Activated naive CD8-positive, alpha-beta T cell treated with anti-CD3 and anti-CD28 coated beads, Interleukin-2, amount 10 ng/mL, durations not matched to agents 7 days and 5 days (primary cell): Measurements from ENCODE around the gene PPIG. TPM values are rescaled to one million over a fixed set of nuclear protein-coding genes. Genes with fewer than 3 reads are reported as not detected.
"Not testable (repeated sequence)": the region's sequence is repeated elsewhere in the genome, so short reads cannot be mapped to it uniquely, and the experiment has no call there.

ENCODE experiments used
- ATAC-seq: fragments of 150-1000 bp; cut with Tn5 transposase; one replicate; pipeline ENCODE4 v1.10.0; 2021; ENCODE audit warnings: low read depth, moderate library complexity
- POLR2A ChIA-PET: fragments of 350-600 bp; sonication (Branson Sonifier 250); formaldehyde crosslinking; loops from one replicate; lab custom pipeline; 2021; ENCODE audit warnings: antibody characterized with exemption; lab: Charles Lee
- DNase-seq: peaks from one replicate; pipeline ENCODE4 v3.0.0; 2021
- H3K27ac Mint-ChIP-seq: one replicate; pipeline ENCODE4 v1.8.0; 2022; ENCODE audit warnings: mild to moderate bottlenecking, mixed read lengths
- H3K27me3 Mint-ChIP-seq: one replicate; pipeline ENCODE4 v1.8.0; 2022; ENCODE audit warnings: mild to moderate bottlenecking, moderate library complexity, mixed read lengths
- H3K36me3 Mint-ChIP-seq: one replicate; pipeline ENCODE4 v1.8.0; 2021; ENCODE audit warnings: mild to moderate bottlenecking, mixed read lengths
- H3K4me1 Mint-ChIP-seq: one replicate; pipeline ENCODE4 v1.8.0; 2021; ENCODE audit warnings: mixed read lengths
- H3K4me3 Mint-ChIP-seq: one replicate; pipeline ENCODE4 v1.8.0; 2022; ENCODE audit warnings: mild to moderate bottlenecking, moderate library complexity, mixed read lengths
- H3K9me3 Mint-ChIP-seq: one replicate; pipeline ENCODE4 v1.8.0; 2021; ENCODE audit warnings: mixed read lengths
- total RNA-seq, 2 experiments: library from RNA; stranded (reverse); gene quantifications; one replicate each; pipeline ENCODE4 v1.2.3, GENCODE V29; 2021

PPIG gene
- 10 to 100 TPM; 62.4 to 64.4 TPM for total RNA-seq

DNA sequence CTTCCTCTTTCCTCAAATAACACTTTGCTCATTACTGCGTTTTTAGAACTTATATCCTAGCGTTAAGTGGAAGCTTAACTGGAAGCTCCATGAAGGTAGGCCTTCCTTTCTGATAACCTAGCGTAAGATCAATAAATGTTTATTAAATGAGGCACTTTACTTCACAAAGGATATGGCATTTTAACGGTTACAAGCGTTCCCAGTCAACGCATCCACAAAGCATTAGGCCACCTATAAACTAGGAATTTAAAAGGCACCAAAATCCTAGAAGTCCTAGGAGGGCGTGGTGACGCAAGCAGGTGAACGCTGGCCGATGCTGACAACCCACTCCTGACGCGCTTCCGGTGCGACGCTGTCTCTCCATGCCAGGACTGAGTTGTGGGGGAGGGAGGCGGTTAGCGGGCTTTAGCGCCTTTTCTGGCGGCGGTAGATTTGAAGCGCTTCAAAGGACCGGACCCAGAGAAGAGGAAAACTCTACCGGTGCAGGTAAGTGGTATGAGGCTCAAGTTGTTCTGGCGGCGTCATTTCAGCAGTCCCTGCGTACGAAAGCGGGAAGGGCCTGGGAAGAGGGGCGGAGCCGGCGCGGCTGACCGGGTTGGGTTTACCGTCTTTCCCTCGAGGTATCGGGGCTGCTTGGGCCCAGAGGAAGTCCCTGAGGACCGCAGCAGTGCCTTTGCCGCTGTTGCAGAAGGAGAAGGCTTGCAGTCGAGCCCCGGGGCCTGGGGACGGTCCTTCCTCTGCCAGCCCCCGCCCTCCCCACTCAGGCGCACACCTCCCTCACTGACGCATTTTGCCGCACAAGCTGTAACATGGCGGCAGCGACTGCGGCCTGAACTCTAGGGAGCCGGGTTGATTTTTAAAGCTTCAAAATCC lies at the start of gene PPIG:
Gene PPIG, plus strand, starts transcription at position 347 of the 873 bp plus-strand sequence. CDS start 19,691 bp downstream, outside the sequence.
- peaks cover 19% of the 10 kb centered on the region for H3K36me3 Mint-ChIP-seq
- H3K27ac Mint-ChIP-seq = peak within 1 kb of the TSS; percentile 98
- H3K9me3 Mint-ChIP-seq = peaks cover 8% of the 10 kb centered on the region
- peak within 1 kb of the TSS; percentile 95 for H3K4me3 Mint-ChIP-seq
- ATAC-seq (peak; percentile 95), DNase-seq (peak; percentile 85)
- POLR2A ChIA-PET = interaction anchor here (0.7 to 3.1 kb wide), 12 partner anchors 11 to 243 kb away, joined by 3 to 26 read pairs (median 4); partner anchors contain the start of genes BBS5, CFAP210, FASTKD1 and METTL5
- H3K27me3 Mint-ChIP-seq = no peaks in the 10 kb centered on the region
- H3K4me1 Mint-ChIP-seq = peaks cover 22% of the 10 kb centered on the region

GRCh38 chr2:169539460-169539859 lies 44.7 kb upstream of the PPIG start:
- ATAC-seq, H3K4me1 Mint-ChIP-seq, H3K27ac Mint-ChIP-seq, H3K9me3 Mint-ChIP-seq, POLR2A ChIA-PET, H3K4me3 Mint-ChIP-seq, DNase-seq, H3K27me3 Mint-ChIP-seq: not testable (repeated sequence)
- peaks cover 13% of the 10 kb centered on the region for H3K36me3 Mint-ChIP-seq

DNA sequence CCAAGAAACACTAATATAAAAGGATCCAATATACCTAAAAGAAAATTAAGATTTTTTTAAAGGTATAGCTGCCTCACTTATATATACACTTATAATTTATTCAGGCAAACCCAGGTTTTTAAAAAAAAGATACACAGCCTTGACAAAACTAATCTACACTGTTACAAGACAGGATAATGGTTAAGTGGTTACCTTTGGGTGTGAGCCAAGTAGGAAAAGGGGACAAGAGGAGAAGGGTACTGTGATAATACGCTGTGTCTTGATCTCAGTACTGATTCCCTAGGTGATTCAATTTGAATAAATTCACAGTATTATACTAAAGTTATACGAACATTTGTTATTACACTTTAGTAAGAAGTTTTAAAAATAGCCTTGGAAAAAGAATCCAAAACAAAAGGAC lies 44.0 kb upstream of the PPIG start:
- no peak overlapping the region for H3K27ac Mint-ChIP-seq
- H3K36me3 Mint-ChIP-seq = peaks cover 13% of the 10 kb centered on the region

GRCh38 chr2:169542433-169542832 lies 41.7 kb upstream of the PPIG start:
- Mint-ChIP-seq H3K27me3 (no peaks in the 10 kb centered on the region), H3K27ac (no peak overlapping the region), H3K4me1 (peaks cover 5% of the 10 kb centered on the region), H3K4me3 (no peak overlapping the region), H3K36me3 (peaks cover 16% of the 10 kb centered on the region), H3K9me3 (no peaks in the 10 kb centered on the region)
- POLR2A ChIA-PET = no interaction called here
- DNase-seq (no peak), ATAC-seq (no peak)

More for the DNA sequence above, 44.0 kb upstream of the PPIG start:
- no peaks in the 10 kb centered on the region for H3K9me3 Mint-ChIP-seq
- no peak for ATAC-seq
- POLR2A ChIA-PET = no interaction called here
- H3K4me1 Mint-ChIP-seq = no peaks in the 10 kb centered on the region
- H3K27me3 Mint-ChIP-seq = no peaks in the 10 kb centered on the region
- DNase-seq = no peak
- H3K4me3 Mint-ChIP-seq = no peak overlapping the region

DNA sequence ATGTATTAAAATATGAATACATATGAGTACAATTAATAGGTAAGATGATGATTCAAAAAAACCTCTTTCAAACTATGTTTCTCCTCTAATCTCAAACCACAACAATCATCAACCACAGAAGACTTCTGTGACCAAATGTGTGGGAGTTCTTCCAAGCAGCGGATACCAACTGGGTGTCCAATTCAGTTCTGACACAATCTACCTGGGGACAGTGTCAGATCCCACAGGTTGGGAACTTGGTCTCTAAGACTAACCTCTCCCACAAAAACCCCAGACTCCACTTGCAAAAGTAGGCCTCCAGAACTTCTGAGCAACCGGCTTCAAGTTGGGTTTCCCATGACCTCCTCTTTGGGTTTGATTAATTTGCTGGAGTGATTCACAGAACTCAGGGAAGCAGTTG lies 37.4 kb upstream of the PPIG start:
- H3K4me3 Mint-ChIP-seq = no peak overlapping the region
- peaks cover 14% of the 10 kb centered on the region for H3K36me3 Mint-ChIP-seq
- no peak overlapping the region for H3K27ac Mint-ChIP-seq
- H3K27me3 Mint-ChIP-seq = no peaks in the 10 kb centered on the region
- H3K9me3 Mint-ChIP-seq = no peaks in the 10 kb centered on the region
- H3K4me1 Mint-ChIP-seq = peaks cover 5% of the 10 kb centered on the region
- DNase-seq = no peak
- no peak for ATAC-seq
- POLR2A ChIA-PET = interaction anchor here (0.6 kb wide), 1 partner anchor 18 kb away, joined by 3 read pairs; no protein-coding TSS in a partner anchor

GRCh38 chr2:169561364-169561763 lies 22.8 kb upstream of the PPIG start:
- Mint-ChIP-seq H3K27ac (no peak overlapping the region), H3K4me1 (no peaks in the 10 kb centered on the region), H3K27me3 (no peaks in the 10 kb centered on the region), H3K4me3 (no peak overlapping the region), H3K9me3 (peaks cover 2% of the 10 kb centered on the region), H3K36me3 (peaks cover 25% of the 10 kb centered on the region)
- no peak for DNase-seq
- POLR2A ChIA-PET = interaction anchor here (0.7 kb wide), 1 partner anchor 396 kb away, joined by 3 read pairs; no protein-coding TSS in a partner anchor
- no peak for ATAC-seq

DNA sequence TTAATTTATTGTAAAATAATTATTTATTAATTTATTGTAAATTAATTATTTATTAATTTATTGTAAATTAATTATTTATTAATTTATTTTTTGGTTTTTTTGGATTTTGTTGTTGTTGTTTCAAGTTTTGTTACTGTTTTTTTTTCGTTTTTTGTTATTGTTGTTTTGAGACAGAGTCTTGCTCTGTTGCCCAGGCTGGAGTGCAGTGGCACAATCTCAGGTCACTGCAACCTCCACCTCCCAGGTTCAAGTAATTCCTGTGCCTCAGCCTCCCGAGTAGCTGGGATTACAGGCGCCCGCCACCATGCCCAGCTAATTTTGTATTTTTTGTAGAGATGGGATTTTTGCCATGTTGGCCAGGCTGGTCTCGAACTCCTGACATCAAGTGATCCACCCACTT lies 22.1 kb upstream of the PPIG start:
- not testable (repeated sequence) for H3K4me1 Mint-ChIP-seq, ATAC-seq, DNase-seq, H3K9me3 Mint-ChIP-seq, H3K4me3 Mint-ChIP-seq, H3K27me3 Mint-ChIP-seq
- POLR2A ChIA-PET = interaction anchor here (1.0 to 1.3 kb wide), 2 partner anchors 11 to 97 kb away, joined by 3 to 5 read pairs; no protein-coding TSS in a partner anchor
- peak overlapping the region; percentile 30 for H3K27ac Mint-ChIP-seq
- H3K36me3 Mint-ChIP-seq = peaks cover 25% of the 10 kb centered on the region

- Mint-ChIP-seq H3K36me3 (peaks cover 25% of the 10 kb centered on the region), H3K4me3 (no peak overlapping the region), H3K9me3 (peaks cover 2% of the 10 kb centered on the region), H3K27me3 (no peaks in the 10 kb centered on the region), H3K4me1 (no peaks in the 10 kb centered on the region), H3K27ac (peak overlapping the region; percentile 30)
- DNase-seq = no peak
- POLR2A ChIA-PET = interaction anchor here (1.0 to 1.3 kb wide), 2 partner anchors 10 to 98 kb away, joined by 3 to 5 read pairs; no protein-coding TSS in a partner anchor
- ATAC-seq = no peak
Observed at GRCh38 chr2:169562519-169562918, 21.6 kb upstream of the PPIG start.

GRCh38 chr2:169565686-169566085 lies 18.5 kb upstream of the PPIG start:
- H3K4me1 Mint-ChIP-seq = peaks cover 10% of the 10 kb centered on the region
- H3K4me3 Mint-ChIP-seq = no peak overlapping the region
- peaks cover 2% of the 10 kb centered on the region for H3K9me3 Mint-ChIP-seq
- POLR2A ChIA-PET = no interaction called here
- no peak overlapping the region for H3K27ac Mint-ChIP-seq
- H3K27me3 Mint-ChIP-seq = no peaks in the 10 kb centered on the region
- no peak for ATAC-seq
- H3K36me3 Mint-ChIP-seq = peaks cover 28% of the 10 kb centered on the region
- DNase-seq = no peak

DNA sequence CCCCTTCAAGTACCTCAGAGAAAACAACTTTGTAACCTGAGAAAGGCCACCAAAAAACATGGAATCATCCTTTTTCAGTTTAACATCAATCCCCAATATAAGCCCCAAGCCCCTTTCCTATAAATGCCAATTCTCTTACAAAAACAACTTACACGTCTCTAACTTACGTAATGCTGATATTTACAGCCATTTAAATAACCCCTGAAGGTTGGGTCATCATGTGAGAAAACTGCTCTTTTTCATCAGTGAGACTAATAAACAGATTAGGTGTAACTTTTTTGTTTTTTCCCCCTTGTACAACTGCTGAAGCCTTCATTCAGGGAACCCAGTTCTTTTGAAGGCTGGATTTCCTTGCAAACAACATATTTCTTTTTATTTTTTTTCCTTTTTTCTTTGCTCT lies 14.2 kb upstream of the PPIG start:
- POLR2A ChIA-PET = no interaction called here
- Mint-ChIP-seq H3K4me1 (peaks cover 15% of the 10 kb centered on the region), H3K27me3 (no peaks in the 10 kb centered on the region), H3K36me3 (peaks cover 20% of the 10 kb centered on the region), H3K4me3 (no peak overlapping the region), H3K9me3 (no peaks in the 10 kb centered on the region), H3K27ac (no peak overlapping the region)
- no peak for DNase-seq
- no peak for ATAC-seq

GRCh38 chr2:169570752-169571151 lies 13.4 kb upstream of the PPIG start:
- Mint-ChIP-seq H3K4me1 (peaks cover 15% of the 10 kb centered on the region), H3K36me3 (peaks cover 15% of the 10 kb centered on the region)
- DNase-seq, ATAC-seq, POLR2A ChIA-PET, H3K27me3 Mint-ChIP-seq, H3K9me3 Mint-ChIP-seq, H3K4me3 Mint-ChIP-seq, H3K27ac Mint-ChIP-seq: not testable (repeated sequence)

- H3K4me3 Mint-ChIP-seq = no peak overlapping the region
- peaks cover 15% of the 10 kb centered on the region for H3K4me1 Mint-ChIP-seq
- no peak for DNase-seq
- no peak for ATAC-seq
- H3K36me3 Mint-ChIP-seq = peaks cover 12% of the 10 kb centered on the region
- H3K27ac Mint-ChIP-seq = no peak overlapping the region
- H3K9me3 Mint-ChIP-seq = no peaks in the 10 kb centered on the region
- H3K27me3 Mint-ChIP-seq = no peaks in the 10 kb centered on the region
- POLR2A ChIA-PET = interaction anchor here (2.6 kb wide), 1 partner anchor 12 kb away, joined by 26 read pairs; the partner anchor contains the start of gene PPIG
Observed at GRCh38 chr2:169571571-169571970, 12.6 kb upstream of the PPIG start.

DNA sequence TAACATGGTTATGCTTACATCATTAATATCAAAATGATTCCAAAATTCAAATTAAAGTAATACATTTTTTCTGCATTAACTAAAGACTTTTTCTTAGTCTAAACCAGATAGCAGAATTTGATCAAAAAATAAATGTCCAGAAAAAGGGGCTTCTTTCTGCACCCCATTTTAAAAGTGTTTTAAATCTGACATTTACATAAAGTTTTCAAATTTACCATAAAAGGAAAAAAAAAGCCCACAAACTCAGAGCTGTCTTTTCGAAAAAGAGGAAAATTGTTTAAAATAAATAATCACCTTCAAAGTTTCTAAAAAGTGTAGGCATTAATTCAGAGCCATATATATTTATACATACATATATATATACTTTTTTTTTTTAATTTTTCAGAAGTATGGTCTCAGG lies 12.0 kb upstream of the PPIG start:
- Mint-ChIP-seq H3K4me3 (no peak overlapping the region), H3K4me1 (peaks cover 15% of the 10 kb centered on the region), H3K27ac (no peak overlapping the region), H3K27me3 (no peaks in the 10 kb centered on the region), H3K36me3 (peaks cover 12% of the 10 kb centered on the region), H3K9me3 (no peaks in the 10 kb centered on the region)
- POLR2A ChIA-PET = interaction anchor here (2.6 kb wide), 1 partner anchor 12 kb away, joined by 26 read pairs; the partner anchor contains the start of gene PPIG
- DNase-seq = no peak
- no peak for ATAC-seq
